PC-9 (cell line): Measurements from ENCODE around the gene CCM2L. TPM values are rescaled to one million over a fixed set of nuclear protein-coding genes. Genes with fewer than 3 reads are reported as not detected.

ENCODE experiments used
- BruUV-seq: library from RNA; stranded (reverse); fragments of 400-500 nt; replicated peaks from 2 replicates; lab custom pipeline; 2021; lab: Mats Ljungman, UMichigan
- CTCF ChIA-PET: fragments of 300-600 bp; sonication (Branson Sonifier 250); formaldehyde crosslinking; loops from one replicate; lab custom pipeline; 2022; ENCODE audit warnings: antibody characterized with exemption; lab: Charles Lee
- POLR2A ChIA-PET: fragments of 300-600 bp; sonication (Branson Sonifier 250); formaldehyde crosslinking; loops from one replicate; lab custom pipeline; 2022; ENCODE audit warnings: antibody characterized with exemption; ENCODE audit not compliant: unreplicated experiment; lab: Charles Lee
- DNase-seq, 2 experiments: peaks; one replicate each; pipeline versions ENCODE4 v3.0.0 to v3.0.0-alpha.2; 2015 to 2022; ENCODE audit warnings: mixed read lengths in 1 of 2
- H2AFZ ChIP-seq: fragments of 200-600 bp; sonication (generic); 2 replicates; pipeline ENCODE4 v1.8.1; 2017; ENCODE audit warnings: antibody characterized with exemption
- H3F3A ChIP-seq: fragments of 200-600 bp; sonication (generic); 2 replicates; pipeline ENCODE4 v1.8.1; 2017; ENCODE audit warnings: antibody characterized with exemption, mild to moderate bottlenecking, low read depth; ENCODE audit not compliant: insufficient read depth
- H3K27ac ChIP-seq: fragments of 200-600 bp; sonication (generic); 2 replicates; pipeline ENCODE4 v1.6.1; 2016; ENCODE audit warnings: mixed run types
- H3K27me3 ChIP-seq: fragments of 200-600 bp; sonication (generic); 2 replicates; pipeline ENCODE4 v1.6.1; 2016; ENCODE audit warnings: low read depth, mixed run types; ENCODE audit not compliant: insufficient read depth
- H3K36me3 ChIP-seq: fragments of 200-600 bp; sonication (generic); 2 replicates; pipeline ENCODE4 v1.6.1; 2016; ENCODE audit warnings: low read depth, mixed run types
- H3K4me1 ChIP-seq: fragments of 200-600 bp; sonication (generic); replicated peaks from 2 replicates; pipeline ENCODE4 v1.6.1; 2016; ENCODE audit warnings: mixed run types; ENCODE audit not compliant: insufficient read depth
- H3K4me2 ChIP-seq: fragments of 200-600 bp; sonication (generic); 2 replicates; pipeline ENCODE4 v1.6.1; 2017; ENCODE audit warnings: mixed run types
- H3K4me3 ChIP-seq: fragments of 200-600 bp; sonication (generic); 2 replicates; pipeline ENCODE4 v1.6.1; 2016; ENCODE audit warnings: mixed run types
- H3K79me2 ChIP-seq: fragments of 200-600 bp; sonication (generic); 2 replicates; pipeline ENCODE4 v1.6.1; 2017; ENCODE audit warnings: low read depth, mixed run types
- H3K9me2 ChIP-seq: fragments of 200-600 bp; sonication (generic); 2 replicates; pipeline ENCODE4 v1.8.1; 2017; ENCODE audit warnings: mild to moderate bottlenecking; ENCODE audit not compliant: insufficient read depth
- H3K9me3 ChIP-seq: fragments of 200-600 bp; sonication (generic); 2 replicates; pipeline ENCODE4 v1.8.1; 2016; ENCODE audit warnings: low read depth; ENCODE audit not compliant: insufficient read depth
- H4K20me1 ChIP-seq: fragments of 200-600 bp; sonication (generic); 2 replicates; pipeline ENCODE4 v1.8.1; 2017; ENCODE audit not compliant: insufficient read depth
- CTCF ChIP-seq: fragments of 200-600 bp; sonication (generic); conservative IDR thresholded peaks from 2 replicates; pipeline ENCODE4 v1.6.1; 2017; ENCODE audit warnings: mixed run types, antibody characterized with exemption, mild to moderate bottlenecking, moderate library complexity
- EZH2 ChIP-seq: fragments of 200-600 bp; sonication (generic); IDR thresholded peaks from 2 replicates; pipeline ENCODE4 v1.8.0; 2017; ENCODE audit warnings: antibody characterized with exemption, low read depth
- intact Hi-C: fragments of 100-400 bp; cut with micrococcal nuclease; formaldehyde crosslinking; loops from one replicate; pipeline ENCODE4 v1.10.0; 2022; ENCODE audit not compliant: unreplicated experiment
- total RNA-seq: library from RNA; stranded (reverse); gene quantifications from 2 replicates; pipeline ENCODE4 v1.2.3, GENCODE V29; 2021

CCM2L gene
- total RNA-seq, 1 experiment from 2014 or later: 0.31 TPM

GRCh38 chr20:31966991-31967655 lies 43.1 kb upstream of the CCM2L start:
- peaks cover 59% of the 10 kb centered on the region for H3K27me3 ChIP-seq
- CTCF ChIA-PET: interaction anchor here (0.7 to 1.1 kb wide), 2 partner anchors 15 to 47 kb away, joined by 3 to 6 read pairs; partner anchors contain the start of gene PDRG1

GRCh38 chr20:31967830-31968249 lies 42.4 kb upstream of the CCM2L start, which contains the start of gene XKR7:
Gene XKR7, plus strand, starts transcription at chr20:31968151. Its CDS starts 25 bp downstream, at chr20:31968176.
- H2AFZ ChIP-seq: no peak within 1 kb of the TSS
- H3K27ac ChIP-seq: no peak within 1 kb of the TSS
- TF ChIP-seq CTCF (no peak), EZH2 (no peak)
- no peaks in the 10 kb centered on the region for H4K20me1 ChIP-seq
- DNase-seq: no peak
- H3K4me3 ChIP-seq: no peak within 1 kb of the TSS
- H3K27me3 ChIP-seq: peaks cover 52% of the 10 kb centered on the region
- intact Hi-C loops: no loop called here
- CTCF ChIA-PET: no interaction called here
- H3K4me2 ChIP-seq: no peak within 1 kb of the TSS
- no peaks in the 10 kb centered on the region for H3K36me3 ChIP-seq
- no peaks in the 10 kb centered on the region for H3F3A ChIP-seq
- POLR2A ChIA-PET: interaction anchor here (0.6 kb wide), 1 partner anchor 69 kb away, joined by 12 read pairs; no protein-coding TSS in a partner anchor
- BruUV-seq: no TSS peak
- H3K9me3 ChIP-seq: no peaks in the 10 kb centered on the region
- H3K9me2 ChIP-seq: no peaks in the 10 kb centered on the region
- no peaks in the 10 kb centered on the region for H3K79me2 ChIP-seq
- no peaks in the 10 kb centered on the region for H3K4me1 ChIP-seq

More at GRCh38 chr20:31966991-31967655, 43.1 kb upstream of the CCM2L start:
- no peaks in the 10 kb centered on the region for H4K20me1 ChIP-seq
- no peak overlapping the region for H3K4me2 ChIP-seq
- intact Hi-C loops: no loop called here
- no peak for TF ChIP-seq EZH2
- no peak for TF ChIP-seq CTCF
- no peaks in the 10 kb centered on the region for H3K36me3 ChIP-seq
- no peaks in the 10 kb centered on the region for H3K4me1 ChIP-seq
- H3F3A ChIP-seq: no peaks in the 10 kb centered on the region
- no peak for DNase-seq
- POLR2A ChIA-PET: interaction anchor here (0.6 kb wide), 1 partner anchor 68 kb away, joined by 12 read pairs; no protein-coding TSS in a partner anchor
- no peaks in the 10 kb centered on the region for H3K9me3 ChIP-seq
- no peaks in the 10 kb centered on the region for H3K79me2 ChIP-seq
- H2AFZ ChIP-seq: no peak overlapping the region
- no peak overlapping the region for H3K27ac ChIP-seq
- H3K4me3 ChIP-seq: no peak overlapping the region
- H3K9me2 ChIP-seq: no peaks in the 10 kb centered on the region
- BruUV-seq: no TSS peak

- H3F3A ChIP-seq: no peaks in the 10 kb centered on the region
- H3K79me2 ChIP-seq: no peaks in the 10 kb centered on the region
- no peaks in the 10 kb centered on the region for H3K9me2 ChIP-seq
- H3K27ac ChIP-seq: no peak overlapping the region
- intact Hi-C loops: no loop called here
- ChIA-PET CTCF (no interaction called here), POLR2A (no interaction called here)
- no peak overlapping the region for H3K4me2 ChIP-seq
- BruUV-seq: no TSS peak
- DNase-seq: peak in 1 of 2 experiments; percentile 74
- no peak overlapping the region for H2AFZ ChIP-seq
- H3K4me3 ChIP-seq: no peak overlapping the region
- peaks cover 54% of the 10 kb centered on the region for H3K27me3 ChIP-seq
- H3K36me3 ChIP-seq: no peaks in the 10 kb centered on the region
- TF ChIP-seq EZH2: no peak
- no peak for TF ChIP-seq CTCF
- H4K20me1 ChIP-seq: no peaks in the 10 kb centered on the region
- H3K4me1 ChIP-seq: no peaks in the 10 kb centered on the region
- H3K9me3 ChIP-seq: no peaks in the 10 kb centered on the region
Measured at GRCh38 chr20:31968291-31969126, 41.7 kb upstream of the CCM2L start.
